H1 (cell line): Measurements from ENCODE around the gene GPR137. TPM values are rescaled to one million over a fixed set of nuclear protein-coding genes. Genes with fewer than 3 reads are reported as not detected.

ENCODE experiments used
- CTCF ChIA-PET: fragments of 300-600 bp; sonication (Branson Sonifier 250); formaldehyde crosslinking; loops from one replicate; lab custom pipeline; 2021; ENCODE audit not compliant: partially characterized antibody; lab: Charles Lee
- POLR2A ChIA-PET: fragments of 300-600 bp; sonication (Branson Sonifier 250); formaldehyde crosslinking; loops from one replicate; lab custom pipeline; 2021; ENCODE audit warnings: inconsistent platforms; ENCODE audit not compliant: partially characterized antibody; lab: Charles Lee
- DNase-seq, 2 experiments: peaks; one replicate each; pipeline versions ENCODE4 v3.0.0 to v3.0.0-alpha.2; 2010 to 2022; ENCODE audit warnings: low spot score in 2 of 2, low read depth in 1 of 2, mixed read lengths in 1 of 2
- FAIRE-seq: peaks from 2 replicates; lab custom pipeline; 2011; peaks lifted over from hg19 to GRCh38; lab: Jason Lieb, UNC
- H2AFZ ChIP-seq: 2 replicates; pipeline ENCODE4 v1.8.1; 2012; ENCODE audit warnings: low read length, inconsistent platforms
- H2AK5ac ChIP-seq: 2 replicates; pipeline ENCODE4 v1.6.1; 2013; ENCODE audit warnings: low read depth, low read length
- H2BK120ac ChIP-seq: replicated peaks from 2 replicates; pipeline ENCODE3; 2013; ENCODE audit warnings: low read depth, low read length, inconsistent platforms
- H2BK12ac ChIP-seq: 2 replicates; pipeline ENCODE4 v1.6.1; 2013; ENCODE audit warnings: low read depth, low read length
- H2BK15ac ChIP-seq: 2 replicates; pipeline ENCODE4 v1.6.1; 2013; ENCODE audit warnings: low read length
- H2BK20ac ChIP-seq: 2 replicates; pipeline ENCODE4 v1.6.1; 2013; ENCODE audit warnings: low read length
- H2BK5ac ChIP-seq: 2 replicates; pipeline ENCODE4 v1.6.1; 2013; ENCODE audit warnings: low read depth, low read length
- H3K14ac ChIP-seq: 2 replicates; pipeline ENCODE4 v1.6.1; 2013; ENCODE audit warnings: inconsistent platforms; ENCODE audit not compliant: insufficient read length
- H3K18ac ChIP-seq: 2 replicates; pipeline ENCODE4 v1.6.1; 2013; ENCODE audit warnings: low read length; ENCODE audit errors: extremely low read depth
- H3K23ac ChIP-seq: 2 replicates; pipeline ENCODE4 v1.6.1; 2013; ENCODE audit warnings: inconsistent platforms; ENCODE audit not compliant: insufficient read length
- H3K23me2 ChIP-seq: 2 replicates; pipeline ENCODE4 v1.6.1; 2013; ENCODE audit warnings: low read depth, low read length
- H3K27ac ChIP-seq: 2 replicates; pipeline ENCODE4 v1.6.1; 2011; ENCODE audit warnings: low read depth, low read length, inconsistent platforms
- H3K27me3 ChIP-seq, 4 experiments: replicated peaks in 1 of 4; 1 replicate in 1 of 4; 2 replicates in 3 of 4; pipeline versions ENCODE4 v1.6.1 to v1.8.1; 2011 to 2013; ENCODE audit warnings: low read length in 3 of 4, mild to moderate bottlenecking in 3 of 4, inconsistent platforms in 2 of 4, mixed read lengths in 2 of 4, moderate library complexity in 1 of 4; ENCODE audit not compliant: control insufficient read depth in 3 of 4, insufficient read depth in 3 of 4; ENCODE audit errors: extremely low read depth in 1 of 4
- H3K36me3 ChIP-seq, 4 experiments: 2 replicates each; pipeline versions ENCODE4 v1.6.1 to v1.8.1; 2011 to 2013; ENCODE audit warnings: mild to moderate bottlenecking in 4 of 4, low read length in 3 of 4, moderate library complexity in 2 of 4, control low read depth in 1 of 4, inconsistent platforms in 1 of 4; ENCODE audit not compliant: insufficient read depth in 4 of 4, control insufficient read depth in 2 of 4
- H3K4ac ChIP-seq: replicated peaks from 2 replicates; pipeline ENCODE3; 2013; ENCODE audit warnings: low read length, low read depth, mixed read lengths, inconsistent platforms; ENCODE audit not compliant: insufficient read length
- H3K4me1 ChIP-seq, 4 experiments: replicated peaks in 1 of 4; 1 replicate in 1 of 4; 2 replicates in 3 of 4; pipeline versions ENCODE4 v1.6.1 to v1.8.1; 2011 to 2013; ENCODE audit warnings: low read length in 3 of 4, inconsistent platforms in 2 of 4, mixed read lengths in 1 of 4; ENCODE audit not compliant: insufficient read depth in 4 of 4, control insufficient read depth in 3 of 4
- H3K4me2 ChIP-seq, 2 experiments: 2 replicates each; pipeline versions ENCODE4 v1.6.1 to v1.8.1; 2011 to 2013; ENCODE audit warnings: low read depth in 2 of 2, low read length in 2 of 2, control low read depth in 1 of 2, inconsistent platforms in 1 of 2, mild to moderate bottlenecking in 1 of 2; ENCODE audit not compliant: insufficient read depth in 1 of 2
- H3K4me3 ChIP-seq, 4 experiments: fragments of 200-600, 300-600 bp in 1 of 4; sonication (generic), shearing (Covaris generic), sonication (Bioruptor Twin) in 1 of 4; 2 replicates each; pipeline versions ENCODE4 v1.5.1 to v1.8.1; 2011 to 2016; ENCODE audit warnings: low read length in 4 of 4, low read depth in 3 of 4, control low read depth in 2 of 4, inconsistent platforms in 2 of 4, mild to moderate bottlenecking in 2 of 4, mixed read lengths in 1 of 4, moderate library complexity in 1 of 4; ENCODE audit not compliant: insufficient read depth in 2 of 4; ENCODE audit errors: extremely low read depth in 1 of 4
- H3K56ac ChIP-seq: replicated peaks from 2 replicates; pipeline ENCODE3; 2013; ENCODE audit warnings: low read depth, mild to moderate bottlenecking, mixed read lengths, low read length, inconsistent platforms; ENCODE audit not compliant: insufficient read length
- H3K79me1 ChIP-seq: 2 replicates; pipeline ENCODE4 v1.6.1; 2013; ENCODE audit warnings: low read depth, low read length, control low read depth
- H3K79me2 ChIP-seq, 2 experiments: 2 replicates each; pipeline versions ENCODE4 v1.6.1 to v1.8.1; 2012 to 2013; ENCODE audit warnings: low read length in 2 of 2, mild to moderate bottlenecking in 2 of 2, inconsistent platforms in 1 of 2; ENCODE audit not compliant: insufficient read depth in 2 of 2, control insufficient read depth in 1 of 2
- H3K9ac ChIP-seq, 4 experiments: replicated peaks in 1 of 4; 1 replicate in 1 of 4; 2 replicates in 3 of 4; pipeline versions ENCODE4 v1.6.1 to v1.8.1; 2011 to 2013; ENCODE audit warnings: low read depth in 3 of 4, low read length in 3 of 4, control low read depth in 2 of 4, mild to moderate bottlenecking in 2 of 4, moderate library complexity in 2 of 4, inconsistent platforms in 1 of 4; ENCODE audit errors: extremely low read depth in 1 of 4
- H3K9me3 ChIP-seq, 2 experiments: 2 replicates each; pipeline versions ENCODE4 v1.6.1 to v1.8.1; 2012 to 2013; ENCODE audit warnings: mild to moderate bottlenecking in 2 of 2, moderate library complexity in 2 of 2, control low read depth in 1 of 2, inconsistent platforms in 1 of 2, low read depth in 1 of 2, low read length in 1 of 2, mixed read lengths in 1 of 2; ENCODE audit not compliant: insufficient read depth in 2 of 2
- H4K20me1 ChIP-seq, 2 experiments: replicated peaks in 1 of 2; 2 replicates each; pipeline versions ENCODE3 to v1.8.1; 2011 to 2013; ENCODE audit warnings: inconsistent platforms in 2 of 2, low read length in 2 of 2, mild to moderate bottlenecking in 1 of 2; ENCODE audit not compliant: insufficient read depth in 2 of 2, control insufficient read depth in 1 of 2
- H4K5ac ChIP-seq: 2 replicates; pipeline ENCODE4 v1.6.1; 2013; ENCODE audit warnings: low read length, low read depth, mixed read lengths, inconsistent platforms; ENCODE audit not compliant: insufficient read length
- H4K8ac ChIP-seq: 2 replicates; pipeline ENCODE4 v1.8.0; 2013; ENCODE audit warnings: mild to moderate bottlenecking, moderate library complexity, low read length, inconsistent platforms; ENCODE audit not compliant: insufficient read depth; ENCODE audit errors: extremely low read depth
- H4K91ac ChIP-seq: replicated peaks from 2 replicates; pipeline ENCODE3; 2013; ENCODE audit warnings: low read length, mixed read lengths, inconsistent platforms; ENCODE audit not compliant: insufficient read length
- CREB1 ChIP-seq: IDR thresholded peaks from 2 replicates; pipeline ENCODE4 v1.6.1; 2012; ENCODE audit warnings: inconsistent platforms
- CTBP2 ChIP-seq: IDR thresholded peaks from 2 replicates; pipeline ENCODE4 v1.7.0; 2011; ENCODE audit warnings: borderline replicate concordance, mild to moderate bottlenecking, moderate library complexity, mixed read lengths, low read length; ENCODE audit not compliant: insufficient read depth, insufficient read length
- EZH2 ChIP-seq: fragments of 200-600 bp; sonication (generic); IDR thresholded peaks from 2 replicates; pipeline ENCODE4 v1.7.1; 2012; ENCODE audit warnings: low read depth, mild to moderate bottlenecking, moderate library complexity, low read length, inconsistent platforms; ENCODE audit not compliant: severe bottlenecking
- NANOG ChIP-seq: IDR thresholded peaks from 2 replicates; pipeline ENCODE4 v1.6.1; 2011; ENCODE audit warnings: low read length, low read depth, mild to moderate bottlenecking, inconsistent platforms; ENCODE audit not compliant: insufficient read depth, poor library complexity, severe bottlenecking
- NRF1 ChIP-seq: IDR thresholded peaks from 2 replicates; pipeline ENCODE4 v1.6.1; 2011; ENCODE audit warnings: mild to moderate bottlenecking, low read depth, low read length, improper control_type of control experiment
- RFX5 ChIP-seq: IDR thresholded peaks from 2 replicates; pipeline ENCODE4 v1.6.1; 2011; ENCODE audit warnings: low read depth, low read length, improper control_type of control experiment, borderline replicate concordance
- SIN3A ChIP-seq, 2 experiments: IDR thresholded peaks in 1 of 2; conservative IDR thresholded peaks in 1 of 2; 2 replicates each; pipeline ENCODE4 v1.6.1; 2011 to 2012; ENCODE audit warnings: low read length in 2 of 2, improper control_type of control experiment in 1 of 2, low read depth in 1 of 2, mild to moderate bottlenecking in 1 of 2
- SRF ChIP-seq: IDR thresholded peaks from 2 replicates; pipeline ENCODE4 v1.6.1; 2011; ENCODE audit warnings: mild to moderate bottlenecking, low read depth, low read length, moderate library complexity
- WGBS, 2 experiments: shearing (Covaris generic) in 1 of 2; methylation state at CpG; one replicate each; pipeline versions ENCODE4 v1.1.6 to v1.1.7; 2013 to 2015; ENCODE audit warnings: low lambda C conversion rate in 2 of 2, mixed read lengths in 2 of 2, inconsistent platforms in 1 of 2, low coverage in 1 of 2, missing lambda C conversion rate in 1 of 2; ENCODE audit not compliant: insufficient replicate concordance in 2 of 2, insufficient coverage in 1 of 2, insufficient read length in 1 of 2; ENCODE audit errors: extremely low coverage in 1 of 2, missing lambda C conversion rate in 1 of 2; 5-methylcytosine and 5-hydroxymethylcytosine counted together
- polyA plus RNA-seq, 7 experiments: library from polyadenylated mRNA; depleted of rRNA in 3 of 7; stranded (reverse) in 5 of 7; unstranded in 2 of 7; fragments of >200 nt in 5 of 7; fragments of 200-250 nt in 2 of 7; gene quantifications; 1 replicate in 5 of 7; 2 replicates in 1 of 7; 4 replicates in 1 of 7; pipeline versions ENCODE4 v1.2.1 to v1.2.3, GENCODE V29; 2011 to 2013; ENCODE audit warnings: missing spikeins in 2 of 7, mixed read lengths in 2 of 7
- total RNA-seq: library from RNA; stranded (reverse); fragmentation: NEBNext Ultra II Directional; extraction: Animal tissue kit (Norgen Biotek cat#: 25700); gene quantifications from 2 replicates; pipeline ENCODE4 v1.2.1, GENCODE V29; 2021

GPR137 gene
- total and polyA plus RNA-seq, 2 of the 8 experiments (the other 6 are each of a cell fraction or from before 2014, with no cell fraction given) = 36.2 to 37.8 TPM

DNA sequence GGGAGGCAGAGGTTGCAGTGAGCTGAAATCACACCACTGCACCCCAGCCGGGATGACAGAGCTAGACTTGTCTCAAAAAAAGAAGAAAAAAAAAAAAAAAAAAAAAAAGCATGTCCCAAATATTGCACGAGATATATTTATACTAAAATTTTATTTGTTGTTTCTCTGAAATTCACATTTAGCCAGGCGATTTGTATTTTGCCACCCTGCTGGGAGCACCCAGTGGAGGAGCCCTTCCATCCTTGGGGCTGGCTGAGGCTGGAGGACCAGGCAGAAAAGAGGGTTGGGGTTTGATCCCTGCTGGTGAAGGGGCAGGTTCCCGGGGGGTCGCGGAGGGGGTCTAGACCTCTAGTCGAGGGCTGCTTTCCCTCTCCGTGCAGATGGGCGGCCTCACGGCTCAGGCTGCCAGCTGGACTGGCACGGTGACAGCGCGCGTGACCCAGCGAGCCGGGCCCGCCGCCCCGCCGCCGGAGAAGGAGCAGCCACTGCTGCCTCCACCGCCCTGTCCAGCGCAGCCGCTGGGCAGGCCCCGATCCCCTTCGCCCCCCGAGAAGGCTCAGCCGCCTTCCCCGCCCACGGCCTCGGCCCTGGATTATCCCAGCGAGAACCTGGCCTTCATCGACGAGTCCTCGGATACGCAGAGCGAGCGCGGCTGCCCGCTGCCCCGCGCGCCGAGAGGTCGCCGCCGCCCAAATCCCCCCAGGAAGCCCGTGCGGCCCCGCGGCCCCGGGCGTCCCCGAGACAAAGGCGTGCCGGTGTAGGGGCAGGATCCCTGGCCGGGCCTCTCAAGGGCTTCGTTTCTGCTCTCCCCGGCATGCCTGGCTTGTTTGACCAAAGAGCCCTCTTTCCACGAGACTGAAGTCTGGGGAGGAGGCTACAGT, 13.6 kb downstream of the GPR137 start:
- no peak overlapping the region for H3K18ac ChIP-seq
- POLR2A ChIA-PET = interaction anchor here (0.7 to 1.6 kb wide), 2 partner anchors 10 to 48 kb away, joined by 3 read pairs; partner anchors contain the start of gene PLCB3
- CTCF ChIA-PET = interaction anchor here (0.6 to 1.3 kb wide), 6 partner anchors 44 to 85 kb away, joined by 3 to 4 read pairs (median 4); no protein-coding TSS in a partner anchor
- peaks cover 0 to 16% of the 10 kb centered on the region in 2 experiments for H4K20me1 ChIP-seq
- H3K4me1 ChIP-seq = peaks cover 3 to 27% (median 18%) of the 10 kb centered on the region in 4 experiments; a peak in 6 of 7 replicates
- H3K9me3 ChIP-seq = no peaks in the 10 kb centered on the region; a peak in 1 of 4 replicates
- FAIRE-seq (no peak), DNase-seq (peak in 1 of 2 experiments; percentile 69)
- H4K5ac ChIP-seq = no peak overlapping the region
- peak overlapping the region; percentile 4 to 49 (median 10); a peak in 6 of 8 replicates for H3K4me3 ChIP-seq
- no peak overlapping the region for H3K4ac ChIP-seq
- H2BK15ac ChIP-seq = no peak overlapping the region
- no peaks in the 10 kb centered on the region for H3K79me1 ChIP-seq
- H4K91ac ChIP-seq = no peak overlapping the region
- H2BK20ac ChIP-seq = no peak overlapping the region
- no peaks in the 10 kb centered on the region for H3K79me2 ChIP-seq
- no peak overlapping the region for H3K14ac ChIP-seq
- no peak overlapping the region for H3K9ac ChIP-seq
- no peaks in the 10 kb centered on the region; a peak in 1 of 8 replicates for H3K36me3 ChIP-seq
- H2BK120ac ChIP-seq = no peak overlapping the region
- 17% methylated on average over 17 of the region's 60 CpGs; no CpG with 5 or more reads in 1 of the 2 experiments for WGBS, 2 experiments
- no peak overlapping the region for H2AK5ac ChIP-seq
- peak overlapping the region; percentile 75 for H4K8ac ChIP-seq
- H3K23ac ChIP-seq = no peak overlapping the region
- H2BK5ac ChIP-seq = no peak overlapping the region
- H3K27me3 ChIP-seq = peaks cover 57 to 83% (median 70%) of the 10 kb centered on the region in 4 experiments
- H3K56ac ChIP-seq = no peak overlapping the region
- peak overlapping the region; percentile 59 to 66 for H3K4me2 ChIP-seq
- H2AFZ ChIP-seq = no peak overlapping the region
- H3K27ac ChIP-seq = no peak overlapping the region
- H3K23me2 ChIP-seq = peaks cover 7% of the 10 kb centered on the region; the same call in 1 of the 2 replicates
- H2BK12ac ChIP-seq = no peak overlapping the region
- TF ChIP-seq CREB1 (no peak), CTBP2 (no peak), SIN3A (conservative IDR thresholded peaks at IDR 0.05 in 1 of 2, IDR thresholded peaks at IDR 0.05 in 1 of 2; ENCODE audit: low read depth in 1 of 2, low read length in 2 of 2) (no peak), NANOG (no peak), RFX5 (no peak), EZH2 (peak; percentile 98), NRF1 (no peak), SRF (no peak)
